Heart left ventricle (tissue), 16 donors: ENCODE results near the gene PLAAT4. TPM values are rescaled to one million over a fixed set of nuclear protein-coding genes. Genes with fewer than 3 reads are reported as not detected.

Source experiments
- ATAC-seq, 4 donors: fragments of 200-7000 bp; cut with Tn5 transposase; one replicate each; pipeline ENCODE4 v1.9.1; 2020 to 2022; ENCODE audit warnings: moderate library complexity in 4 of 4, mild to moderate bottlenecking in 3 of 4, moderate number of reproducible peaks in 1 of 4
- DNase-seq, 5 donors: peaks; one replicate each; pipeline ENCODE4 v3.0.0-alpha.2; 2020
- H3K27ac ChIP-seq, 12 donors: fragments of 200-600 bp; sonication (generic) in 4 of 12; one replicate each; pipeline versions ENCODE4 v1.5.0 to v1.8.0; 2016 to 2022; ENCODE audit warnings: mild to moderate bottlenecking in 2 of 12
- H3K27me3 ChIP-seq, 9 donors: fragments of 200-600 bp; sonication (generic) in 2 of 9; one replicate each; pipeline versions ENCODE4 v1.5.1 to v1.8.0; 2016 to 2022; ENCODE audit warnings: mild to moderate bottlenecking in 3 of 9
- H3K36me3 ChIP-seq, 9 donors: fragments of 200-600 bp; sonication (generic) in 2 of 9; one replicate each; pipeline versions ENCODE4 v1.5.0 to v1.8.0; 2018 to 2022; ENCODE audit warnings: mild to moderate bottlenecking in 2 of 9
- H3K4me1 ChIP-seq, 12 donors: fragments of 200-600 bp; sonication (generic) in 4 of 12; one replicate each; pipeline versions ENCODE4 v1.5.0 to v1.8.0; 2016 to 2022; ENCODE audit warnings: mild to moderate bottlenecking in 3 of 12
- H3K4me3 ChIP-seq, 12 donors: fragments of 200-600 bp; sonication (generic) in 4 of 12; one replicate each; pipeline versions ENCODE4 v1.5.0 to v1.8.0; 2017 to 2022; ENCODE audit warnings: mild to moderate bottlenecking in 9 of 12, moderate library complexity in 4 of 12
- H3K9me3 ChIP-seq, 12 donors: fragments of 200-600 bp; sonication (generic) in 4 of 12; one replicate each; pipeline versions ENCODE4 v1.5.0 to v1.8.0; 2016 to 2022; ENCODE audit warnings: mild to moderate bottlenecking in 1 of 12
- POLR2A ChIP-seq, 2 donors: fragments of 450-650 bp; IDR thresholded peaks; one replicate each; pipeline ENCODE4 v1.6.1; 2017; ENCODE audit warnings: antibody characterized with exemption in 2 of 2, mild to moderate bottlenecking in 2 of 2, moderate library complexity in 2 of 2
- WGBS, 4 donors: extraction: QIAGEN DNeasy Blood & Tissue Kit in 2 of 4; methylation state at CpG; one replicate each; pipeline versions ENCODE4 v1.1.5 to v1.1.7; 2013 to 2018; 5-methylcytosine and 5-hydroxymethylcytosine counted together
- intact Hi-C, 10 donors: fragments of 100-400 bp; cut with DNase I; formaldehyde crosslinking; loops; one replicate each; pipeline versions ENCODE4 v1.11.1 to v1.14.2; 2022
- polyA plus RNA-seq, 2 donors: library from polyadenylated mRNA; stranded (reverse); fragments of 200-250 nt; gene quantifications; one replicate each; pipeline ENCODE4 v1.2.3, GENCODE V29; 2013
- total RNA-seq, 9 donors: library from RNA; depleted of rRNA in 2 of 9; stranded (reverse); fragments of >200 nt in 2 of 9; fragmentation: NEBNext Ultra II Directional in 3 of 9; extraction: Animal tissue kit (Norgen Biotek cat#: 25700) in 3 of 9; gene quantifications; one replicate each; pipeline versions ENCODE4 v1.1.0 to v1.2.4, GENCODE V29; 2016 to 2023
- TF ChIP-seq, protein P1 (sequence below), 12 donors: fragments of 200-600 bp; sonication (generic) in 4 of 12; IDR thresholded peaks; one replicate each; pipeline versions ENCODE4 v1.5.0 to v1.8.0; 2018 to 2022; ENCODE audit warnings: antibody characterized with exemption in 12 of 12, mild to moderate bottlenecking in 5 of 12
- donor health status: ischemic (EF 13 %, LVEDD 7.1; RV severe dilation, severe dysfunction).
- donor health status: healthy with polysubstance abuse.
- donor health status: DM: no; HTN: yes; CAD: no.
- donor health status: DM: no; HTN: no; CAD: no.
- donor health status: ischemic (EF 25% LVEDD 6.9; RV normal size, moderate dysfunction).
- donor health status: ischemic (EF 25% LVEDD 5.7; RV mildly dilated, moderate dysfunction).
- donor health status: healthy.
- donor health status: DM: yes; HTN: yes; CAD: no.
- donor health status: ischemic (EF 35%, LVEDD 5.7; RV mildly dilated, moderate dysfunction).
- donor health status: nonischemic (EF 11% LVEDD 7.7; RV severe dilation, severe dysfunction).
- donor health status: DM: yes; HTN: yes; CAD: no.
- donor health status: PGD.
- donor health status: ischemic (EF 29% LVEDD 5.4; RV normal size, mild dysfunction).
- donor health status: nonischemic (EF 23%, LVEDD 6.1; RV moderate dilation, normal function).

Gene PLAAT4
- total and polyA plus RNA-seq, 11 donors: 4.6 to 484 (median 8.0) TPM

DNA sequence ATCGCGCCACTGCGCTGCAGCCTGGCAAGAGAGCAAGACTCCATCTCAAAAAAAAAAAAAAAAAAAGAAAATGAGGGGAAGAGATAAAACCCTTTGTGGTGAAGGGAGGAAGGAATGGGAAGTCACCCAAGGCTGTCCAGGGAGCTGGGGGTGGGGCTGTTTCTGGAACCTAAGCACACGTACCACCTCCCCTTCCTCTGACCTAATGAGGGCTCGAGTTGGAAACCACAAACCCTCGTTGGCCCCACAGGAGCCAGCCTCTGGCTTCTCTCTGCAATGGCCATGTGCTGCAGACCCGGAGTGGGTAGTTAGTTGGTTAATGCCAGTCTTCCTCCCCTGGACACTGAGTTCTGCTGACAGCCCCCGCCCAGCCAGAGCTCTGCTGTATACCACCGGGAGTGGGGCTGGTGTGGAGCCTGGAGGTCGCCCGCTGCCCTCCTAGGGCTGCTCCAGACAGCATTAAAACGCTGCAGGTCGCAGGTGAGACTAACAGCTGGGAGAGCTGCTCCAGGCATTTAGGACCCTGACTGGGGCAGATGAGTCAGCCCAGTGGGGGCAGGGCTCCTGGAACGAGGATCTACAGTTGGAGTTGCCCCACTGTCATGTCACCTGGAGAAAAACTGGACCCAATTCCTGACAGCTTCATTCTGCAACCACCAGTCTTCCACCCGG is 30.6 kb upstream of the PLAAT4 start, which contains the start of gene LGALS12:
TSS of gene LGALS12 (plus strand) at position 228 of the 672 bp plus-strand sequence. CDS start at position 603, 375 bp downstream.
- no peaks in the 10 kb centered on the region for H3K27me3 ChIP-seq
- H3K4me1 ChIP-seq: peaks cover 0 to 61% (median 11%) of the 10 kb centered on the region in 12 donors
- H3K4me3 ChIP-seq: peak within 1 kb of the TSS in 1 of 12 donors; percentile 36
- H3K36me3 ChIP-seq: no peaks in the 10 kb centered on the region
- DNase-seq (peak in 1 of 5 donors; percentile 34), ATAC-seq (peak in 3 of 4 donors; percentile 10 to 34 (median 14))
- H3K9me3 ChIP-seq: peaks cover 0 to 3% (median 0%) of the 10 kb centered on the region in 12 donors
- intact Hi-C loops: loop anchor here in 1 of 10 donors (10.0 kb wide), 1 partner anchor 61 kb away; no protein-coding TSS in a partner anchor
- WGBS, 4 donors: 55 to 57% (median 56%) methylated on average over 13 to 15 of the region's 15 CpGs
- TF ChIP-seq, protein P1, sequence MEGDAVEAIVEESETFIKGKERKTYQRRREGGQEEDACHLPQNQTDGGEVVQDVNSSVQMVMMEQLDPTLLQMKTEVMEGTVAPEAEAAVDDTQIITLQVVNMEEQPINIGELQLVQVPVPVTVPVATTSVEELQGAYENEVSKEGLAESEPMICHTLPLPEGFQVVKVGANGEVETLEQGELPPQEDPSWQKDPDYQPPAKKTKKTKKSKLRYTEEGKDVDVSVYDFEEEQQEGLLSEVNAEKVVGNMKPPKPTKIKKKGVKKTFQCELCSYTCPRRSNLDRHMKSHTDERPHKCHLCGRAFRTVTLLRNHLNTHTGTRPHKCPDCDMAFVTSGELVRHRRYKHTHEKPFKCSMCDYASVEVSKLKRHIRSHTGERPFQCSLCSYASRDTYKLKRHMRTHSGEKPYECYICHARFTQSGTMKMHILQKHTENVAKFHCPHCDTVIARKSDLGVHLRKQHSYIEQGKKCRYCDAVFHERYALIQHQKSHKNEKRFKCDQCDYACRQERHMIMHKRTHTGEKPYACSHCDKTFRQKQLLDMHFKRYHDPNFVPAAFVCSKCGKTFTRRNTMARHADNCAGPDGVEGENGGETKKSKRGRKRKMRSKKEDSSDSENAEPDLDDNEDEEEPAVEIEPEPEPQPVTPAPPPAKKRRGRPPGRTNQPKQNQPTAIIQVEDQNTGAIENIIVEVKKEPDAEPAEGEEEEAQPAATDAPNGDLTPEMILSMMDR (IDR thresholded peaks at IDR 0.05): no peak
- no peak for TF ChIP-seq POLR2A (IDR thresholded peaks at IDR 0.05)
- H3K27ac ChIP-seq: peak within 1 kb of the TSS in 1 of 12 donors; percentile 49

DNA sequence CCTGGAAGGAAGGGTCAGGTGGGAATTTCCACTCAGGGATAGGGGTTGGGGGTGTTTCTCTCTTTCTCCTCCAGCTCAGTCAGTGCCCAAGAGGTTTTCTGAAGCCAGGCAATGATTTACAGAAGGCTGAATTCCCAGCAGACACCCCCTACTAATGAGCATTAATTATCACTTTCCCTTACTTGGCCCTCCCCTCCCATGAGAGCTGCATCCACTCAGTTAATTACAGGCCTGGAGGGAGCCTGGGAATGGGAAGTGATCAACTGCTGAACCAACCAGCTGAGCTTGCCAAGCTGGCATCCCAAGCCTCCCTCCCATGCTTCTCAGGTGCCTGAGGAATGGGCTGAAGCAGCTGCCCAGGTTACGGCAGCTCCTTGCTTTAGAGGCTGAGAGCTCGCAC is 29.7 kb upstream of the PLAAT4 start:
- Histone ChIP-seq H3K4me1 (peaks cover 0 to 61% (median 11%) of the 10 kb centered on the region in 12 donors), H3K36me3 (no peaks in the 10 kb centered on the region), H3K27me3 (no peaks in the 10 kb centered on the region), H3K27ac (peak overlapping the region in 1 of 12 donors; percentile 49), H3K4me3 (peak overlapping the region in 1 of 12 donors; percentile 36), H3K9me3 (no peaks in the 10 kb centered on the region)
- 97 to 100% (median 99%) methylated on average over 2 of the region's 2 CpGs for WGBS, 4 donors
- ATAC-seq: no peak
- TF ChIP-seq POLR2A (IDR thresholded peaks at IDR 0.05): no peak
- TF ChIP-seq, protein P1 (IDR thresholded peaks at IDR 0.05): no peak
- no peak for DNase-seq
- intact Hi-C loops: loop anchor here in 1 of 10 donors (10.0 kb wide), 1 partner anchor 62 kb away; no protein-coding TSS in a partner anchor

DNA sequence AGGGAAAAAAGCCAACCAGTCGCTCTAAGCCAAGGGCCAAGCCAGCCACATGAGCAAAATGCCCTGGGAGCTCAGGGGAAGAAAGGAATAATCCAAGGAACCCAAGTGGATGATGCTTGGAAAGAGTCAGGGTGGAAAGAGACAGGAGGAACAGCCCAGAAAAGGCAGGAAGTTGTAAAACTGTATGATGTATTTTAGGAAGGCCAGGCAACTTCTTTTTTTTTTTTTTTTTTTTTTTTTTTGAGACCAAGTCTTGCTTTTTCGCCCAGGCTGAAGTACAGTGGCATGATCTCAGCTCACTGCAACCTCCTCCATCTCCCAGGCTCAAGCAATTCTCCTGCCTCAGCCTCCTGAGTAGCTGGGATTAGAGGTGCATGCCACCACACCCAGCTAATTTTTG is 29.1 kb upstream of the PLAAT4 start:
- no peaks in the 10 kb centered on the region for H3K9me3 ChIP-seq
- WGBS, 4 donors: 83 to 92% (median 90%) methylated on average over 2 of the region's 2 CpGs
- ATAC-seq: no peak
- no peaks in the 10 kb centered on the region for H3K36me3 ChIP-seq
- peaks cover 0 to 56% (median 11%) of the 10 kb centered on the region in 12 donors for H3K4me1 ChIP-seq
- no peak overlapping the region for H3K27ac ChIP-seq
- H3K4me3 ChIP-seq: peak overlapping the region in 1 of 12 donors; percentile 36
- no peak for TF ChIP-seq POLR2A (IDR thresholded peaks at IDR 0.05)
- TF ChIP-seq, protein P1 (IDR thresholded peaks at IDR 0.05): no peak
- intact Hi-C loops: loop anchor here in 1 of 10 donors (10.0 kb wide), 1 partner anchor 63 kb away; no protein-coding TSS in a partner anchor
- H3K27me3 ChIP-seq: no peaks in the 10 kb centered on the region
- DNase-seq: no peak

DNA sequence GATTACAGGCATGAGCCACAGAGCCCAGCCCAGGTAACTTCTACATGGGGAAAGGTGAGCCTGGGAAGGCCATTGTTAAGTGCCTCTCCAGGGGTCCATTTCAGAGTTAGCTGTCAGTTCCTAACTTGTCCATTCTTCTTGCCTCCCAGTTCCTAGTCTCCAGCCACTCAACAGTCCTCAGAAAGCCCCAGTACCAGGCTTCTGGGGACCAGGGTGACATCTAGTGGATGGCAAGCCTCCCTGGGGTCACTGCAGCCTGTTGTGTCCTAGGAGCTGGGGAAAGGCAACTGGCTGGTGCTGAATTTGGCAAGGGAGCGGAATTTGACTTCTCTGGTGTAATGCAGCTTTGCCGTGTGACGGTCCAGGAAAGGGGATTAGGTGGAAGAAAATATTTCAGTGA is 28.6 kb upstream of the PLAAT4 start:
- ATAC-seq: peak; percentile 62 to 78 (median 68)
- WGBS, 4 donors: 49 to 72% (median 56%) methylated on average over 3 of the region's 3 CpGs
- no peaks in the 10 kb centered on the region for H3K9me3 ChIP-seq

More for the DNA sequence above, 28.6 kb upstream of the PLAAT4 start:
- no peak overlapping the region for H3K4me3 ChIP-seq
- TF ChIP-seq, protein P1 (IDR thresholded peaks at IDR 0.05): peak in 10 of 12 donors; percentile 21 to 56 (median 42)
- no peak for TF ChIP-seq POLR2A (IDR thresholded peaks at IDR 0.05)
- no peaks in the 10 kb centered on the region for H3K36me3 ChIP-seq
- peaks cover 0 to 51% (median 11%) of the 10 kb centered on the region in 12 donors for H3K4me1 ChIP-seq
- no peak overlapping the region for H3K27ac ChIP-seq
- no peaks in the 10 kb centered on the region for H3K27me3 ChIP-seq
- intact Hi-C loops: loop anchor here in 1 of 10 donors (10.0 kb wide), 1 partner anchor 63 kb away; no protein-coding TSS in a partner anchor
- DNase-seq: peak in 4 of 5 donors; percentile 41 to 76 (median 58)
